H9 (cell line): ENCODE results near the gene CPT2. TPM values are rescaled to one million over a fixed set of nuclear protein-coding genes. Genes with fewer than 3 reads are reported as not detected.

Experiments used
- DNase-seq: peaks from one replicate; pipeline ENCODE4 v3.0.0-alpha.2; 2017
- H2AFZ ChIP-seq: one replicate; pipeline ENCODE4 v1.6.1; 2013; ENCODE audit warnings: mild to moderate bottlenecking, low read length, control low read depth, moderate library complexity
- H2AK5ac ChIP-seq: 2 replicates; pipeline ENCODE4 v1.6.1; 2013; ENCODE audit warnings: low read length, control low read depth, mixed read lengths; ENCODE audit not compliant: insufficient read length
- H2BK120ac ChIP-seq: one replicate; pipeline ENCODE4 v1.6.1; 2013; ENCODE audit warnings: low read depth, mild to moderate bottlenecking, low read length, control low read depth, inconsistent platforms; ENCODE audit not compliant: poor library complexity, severe bottlenecking
- H2BK12ac ChIP-seq: 2 replicates; pipeline ENCODE4 v1.6.1; 2013; ENCODE audit warnings: low read length, control low read depth, mixed read lengths, low read depth; ENCODE audit not compliant: insufficient read length
- H2BK15ac ChIP-seq: 2 replicates; pipeline ENCODE4 v1.6.1; 2013; ENCODE audit warnings: low read depth, low read length, control low read depth
- H2BK20ac ChIP-seq: one replicate; pipeline ENCODE4 v1.6.1; 2013; ENCODE audit warnings: low read depth, mild to moderate bottlenecking, low read length, control low read depth, inconsistent platforms; ENCODE audit not compliant: poor library complexity, severe bottlenecking
- H2BK5ac ChIP-seq: 2 replicates; pipeline ENCODE4 v1.6.1; 2013; ENCODE audit warnings: low read length, control low read depth, mixed read lengths; ENCODE audit not compliant: insufficient read length
- H3K14ac ChIP-seq: 2 replicates; pipeline ENCODE4 v1.6.1; 2013; ENCODE audit warnings: low read length, control low read depth; ENCODE audit not compliant: insufficient read depth
- H3K18ac ChIP-seq: 2 replicates; pipeline ENCODE4 v1.6.1; 2013; ENCODE audit warnings: low read depth, mild to moderate bottlenecking, mixed read lengths, low read length, control low read depth; ENCODE audit not compliant: insufficient read length
- H3K23ac ChIP-seq: 2 replicates; pipeline ENCODE4 v1.6.1; 2013; ENCODE audit warnings: low read length, control low read depth, mixed read lengths, low read depth; ENCODE audit not compliant: insufficient read length
- H3K23me2 ChIP-seq: 2 replicates; pipeline ENCODE4 v1.6.1; 2013; ENCODE audit warnings: low read depth, mild to moderate bottlenecking, mixed read lengths, low read length, control low read depth; ENCODE audit not compliant: insufficient read length, poor library complexity, severe bottlenecking
- H3K27ac ChIP-seq: 2 replicates; pipeline ENCODE4 v1.5.1; 2013; ENCODE audit warnings: low read length, control low read depth, mixed read lengths, low read depth; ENCODE audit not compliant: insufficient read length
- H3K27me3 ChIP-seq: 2 replicates; pipeline ENCODE4 v1.6.1; 2013; ENCODE audit warnings: low read length, control low read depth, inconsistent platforms; ENCODE audit not compliant: insufficient read depth
- H3K4ac ChIP-seq: 2 replicates; pipeline ENCODE4 v1.6.1; 2013; ENCODE audit warnings: low read depth, mild to moderate bottlenecking, control low read depth, inconsistent platforms, low read length, moderate library complexity
- H3K4me1 ChIP-seq: 2 replicates; pipeline ENCODE4 v1.6.1; 2013; ENCODE audit warnings: low read length, control low read depth, inconsistent platforms; ENCODE audit not compliant: insufficient read depth
- H3K4me2 ChIP-seq: 2 replicates; pipeline ENCODE4 v1.6.1; 2013; ENCODE audit warnings: low read length, control low read depth, mixed read lengths; ENCODE audit not compliant: insufficient read length, insufficient read depth
- H3K56ac ChIP-seq: 2 replicates; pipeline ENCODE4 v1.6.1; 2013; ENCODE audit warnings: low read depth, mild to moderate bottlenecking, mixed read lengths, low read length, control low read depth; ENCODE audit not compliant: insufficient read length
- H3K79me1 ChIP-seq: 2 replicates; pipeline ENCODE4 v1.6.1; 2013; ENCODE audit warnings: low read depth, mild to moderate bottlenecking, moderate library complexity, low read length, control low read depth, inconsistent platforms; ENCODE audit not compliant: insufficient read depth, poor library complexity, severe bottlenecking
- H3K79me2 ChIP-seq: 2 replicates; pipeline ENCODE4 v1.6.1; 2013; ENCODE audit warnings: low read length, control low read depth, inconsistent platforms; ENCODE audit not compliant: insufficient read depth
- H3K9ac ChIP-seq: 2 replicates; pipeline ENCODE4 v1.6.1; 2013; ENCODE audit warnings: low read length, control low read depth, mixed read lengths; ENCODE audit not compliant: insufficient read length; ENCODE audit errors: extremely low read depth
- H3K9me3 ChIP-seq: one replicate; pipeline ENCODE4 v1.6.1; 2013; ENCODE audit warnings: low read depth, low read length, inconsistent platforms; ENCODE audit not compliant: control insufficient read depth
- H3T11ph ChIP-seq: one replicate; pipeline ENCODE4 v1.6.1; 2013; ENCODE audit warnings: mild to moderate bottlenecking, low read length, control low read depth, inconsistent platforms
- H4K20me1 ChIP-seq: one replicate; pipeline ENCODE4 v1.6.1; 2013; ENCODE audit not compliant: control insufficient read depth, insufficient read length, insufficient read depth
- H4K5ac ChIP-seq: 2 replicates; pipeline ENCODE4 v1.6.1; 2013; ENCODE audit warnings: low read depth, mild to moderate bottlenecking, mixed read lengths, low read length, control low read depth; ENCODE audit not compliant: insufficient read length
- H4K8ac ChIP-seq: replicated peaks from 2 replicates; pipeline ENCODE4 v1.6.1; 2013; ENCODE audit warnings: low read length, control low read depth, mixed read lengths, low read depth; ENCODE audit not compliant: insufficient read length
- H4K91ac ChIP-seq: 2 replicates; pipeline ENCODE4 v1.6.1; 2013; ENCODE audit warnings: low read depth, mild to moderate bottlenecking, moderate library complexity, mixed read lengths, low read length, control low read depth; ENCODE audit not compliant: insufficient read length
- H3K27ac Mint-ChIP-seq, 3 experiments: 2 replicates in 2 of 3; 3 replicates in 1 of 3; pipeline ENCODE4 v1.8.0; 2020 to 2021; ENCODE audit warnings: mixed read lengths in 3 of 3, mild to moderate bottlenecking in 1 of 3, moderate library complexity in 1 of 3
- H3K27me3 Mint-ChIP-seq: 2 replicates; pipeline ENCODE4 v1.8.0; 2021; ENCODE audit warnings: low read depth, mild to moderate bottlenecking, moderate library complexity, mixed read lengths
- H3K36me3 Mint-ChIP-seq, 3 experiments: 2 replicates in 2 of 3; 3 replicates in 1 of 3; pipeline ENCODE4 v1.8.0; 2020 to 2021; ENCODE audit warnings: low read depth in 3 of 3, mixed read lengths in 3 of 3; ENCODE audit not compliant: insufficient read depth in 1 of 3
- H3K4me1 Mint-ChIP-seq, 2 experiments: 2 replicates each; pipeline ENCODE4 v1.8.0; 2020; ENCODE audit warnings: mixed read lengths in 2 of 2
- H3K4me3 Mint-ChIP-seq, 2 experiments: 2 replicates in 1 of 2; 3 replicates in 1 of 2; pipeline ENCODE4 v1.8.0; 2020 to 2021; ENCODE audit warnings: mild to moderate bottlenecking in 2 of 2, mixed read lengths in 2 of 2, moderate library complexity in 1 of 2
- H3K9me3 Mint-ChIP-seq, 2 experiments: 2 replicates in 1 of 2; 3 replicates in 1 of 2; pipeline ENCODE4 v1.8.0; 2020; ENCODE audit warnings: mild to moderate bottlenecking in 2 of 2, mixed read lengths in 2 of 2, moderate library complexity in 1 of 2
- CTCF ChIP-seq: fragments of 200-600 bp; sonication (generic); conservative IDR thresholded peaks from 3 replicates; pipeline ENCODE4 v1.8.0; 2021; ENCODE audit warnings: antibody characterized with exemption, mild to moderate bottlenecking
- WGBS: extraction: QIAGEN DNeasy Blood & Tissue Kit; methylation state at CpG from one replicate; pipeline ENCODE4 v1.1.7; 2013; ENCODE audit warnings: missing lambda C conversion rate, low lambda C conversion rate, mixed read lengths; ENCODE audit not compliant: insufficient read length; ENCODE audit errors: extremely low coverage; 5-methylcytosine and 5-hydroxymethylcytosine counted together
- total RNA-seq: library from RNA; stranded (reverse); gene quantifications from 2 replicates; pipeline ENCODE4 v1.2.1, GENCODE V29; 2021

CPT2 gene
- total RNA-seq, 1 experiment from 2014 or later: 33.2 TPM

GRCh38 chr1:53160924-53161378, 35.7 kb upstream of the CPT2 start:
- H4K20me1 ChIP-seq: no peaks in the 10 kb centered on the region
- no peak overlapping the region for H2BK5ac ChIP-seq
- no peak overlapping the region for H2BK20ac ChIP-seq
- no CpG with 5 or more reads among the region's 2 CpGs for WGBS
- no peak overlapping the region for H3K4me2 ChIP-seq
- no peak overlapping the region for H3K18ac ChIP-seq
- no peak overlapping the region for H3K14ac ChIP-seq
- H4K5ac ChIP-seq: no peak overlapping the region
- DNase-seq: no peak
- peaks cover 2% of the 10 kb centered on the region; the same call in 1 of the 2 replicates for H3K27me3 Mint-ChIP-seq
- H3K23me2 ChIP-seq: no peaks in the 10 kb centered on the region
- no peaks in the 10 kb centered on the region for H3K27me3 ChIP-seq
- H2AK5ac ChIP-seq: no peak overlapping the region
- H3K27ac Mint-ChIP-seq: no peak overlapping the region
- H3K56ac ChIP-seq: no peak overlapping the region
- H2AFZ ChIP-seq: no peak overlapping the region
- no peak overlapping the region for H4K91ac ChIP-seq
- no peaks in the 10 kb centered on the region for H3K9me3 ChIP-seq
- H2BK12ac ChIP-seq: no peak overlapping the region
- no peak overlapping the region for H3K23ac ChIP-seq
- no peaks in the 10 kb centered on the region for H3K9me3 Mint-ChIP-seq
- H3K79me2 ChIP-seq: no peaks in the 10 kb centered on the region
- no peak overlapping the region for H2BK15ac ChIP-seq
- H3K4me3 Mint-ChIP-seq: no peak overlapping the region
- peaks cover 25 to 36% of the 10 kb centered on the region in 2 experiments for H3K4me1 Mint-ChIP-seq
- no peak overlapping the region for H3T11ph ChIP-seq
- H3K36me3 Mint-ChIP-seq: no peaks in the 10 kb centered on the region
- no peak overlapping the region for H3K9ac ChIP-seq
- H3K79me1 ChIP-seq: no peaks in the 10 kb centered on the region
- H3K4ac ChIP-seq: no peak overlapping the region
- no peak for TF ChIP-seq CTCF
- no peak overlapping the region for H4K8ac ChIP-seq
- H2BK120ac ChIP-seq: no peak overlapping the region
- H3K27ac ChIP-seq: no peak overlapping the region
- H3K4me1 ChIP-seq: peaks cover 3% of the 10 kb centered on the region; the same call in 1 of the 2 replicates
